DOHH2 (cell line): ENCODE results near the gene TBC1D22A.

ENCODE experiments used
- H3F3A ChIP-seq: fragments of 200-600 bp; sonication (generic), shearing (Covaris generic); 2 replicates; pipeline ENCODE4 v1.6.0; 2016; ENCODE audit warnings: antibody characterized with exemption, mild to moderate bottlenecking; ENCODE audit not compliant: control insufficient read depth, insufficient read depth
- H3K27ac ChIP-seq: fragments of 200-600 bp; sonication (generic); 2 replicates; pipeline ENCODE4 v1.5.1; 2014; ENCODE audit warnings: low read depth, mild to moderate bottlenecking, low read length, moderate library complexity
- H3K27me3 ChIP-seq: fragments of 200-600 bp; sonication (generic); 2 replicates; pipeline ENCODE4 v1.6.1; 2014; ENCODE audit warnings: mild to moderate bottlenecking, low read length, mixed read lengths; ENCODE audit not compliant: control insufficient read depth
- H3K36me3 ChIP-seq: fragments of 200-600 bp; sonication (generic); 2 replicates; pipeline ENCODE4 v1.6.1; 2014; ENCODE audit warnings: mild to moderate bottlenecking, low read length, moderate library complexity, mixed read lengths; ENCODE audit not compliant: control insufficient read depth
- H3K4me1 ChIP-seq: fragments of 200-600 bp; sonication (generic); 2 replicates; pipeline ENCODE4 v1.6.1; 2014; ENCODE audit warnings: mild to moderate bottlenecking, low read length, mixed read lengths; ENCODE audit not compliant: control insufficient read depth
- H3K4me2 ChIP-seq: fragments of 200-600 bp; sonication (generic); 2 replicates; pipeline ENCODE4 v1.6.0; 2014; ENCODE audit warnings: mild to moderate bottlenecking, low read length, moderate library complexity
- H3K4me3 ChIP-seq: fragments of 200-600 bp; sonication (generic); 2 replicates; pipeline ENCODE4 v1.5.1; 2014; ENCODE audit warnings: mild to moderate bottlenecking, low read length, mixed read lengths
- H3K79me2 ChIP-seq: fragments of 200-600 bp; sonication (generic); 2 replicates; pipeline ENCODE4 v1.6.1; 2014; ENCODE audit warnings: mild to moderate bottlenecking, low read length, mixed read lengths; ENCODE audit not compliant: control insufficient read depth
- H3K9me2 ChIP-seq: fragments of 200-600 bp; sonication (generic); replicated peaks from 2 replicates; pipeline ENCODE4 v1.6.1; 2014; ENCODE audit warnings: mild to moderate bottlenecking, low read length, mixed read lengths; ENCODE audit not compliant: control insufficient read depth
- H3K9me3 ChIP-seq: fragments of 200-600 bp; sonication (generic); 2 replicates; pipeline ENCODE4 v1.6.1; 2014; ENCODE audit warnings: antibody characterized with exemption, low read length, mixed read lengths; ENCODE audit not compliant: control insufficient read depth, insufficient read depth
- H4K20me1 ChIP-seq: fragments of 200-600 bp; sonication (generic); 2 replicates; pipeline ENCODE4 v1.6.0; 2014; ENCODE audit warnings: low read depth, mild to moderate bottlenecking, antibody characterized with exemption, low read length, moderate library complexity; ENCODE audit not compliant: control insufficient read depth, insufficient read depth
- EZH2phosphoT487 ChIP-seq: fragments of 200-600 bp; sonication (generic); IDR thresholded peaks from 2 replicates; pipeline ENCODE4 v1.6.1; 2017; ENCODE audit warnings: borderline replicate concordance, mild to moderate bottlenecking, antibody characterized with exemption, low read length, moderate library complexity, mixed read lengths
- TF ChIP-seq, protein P1 (sequence below): fragments of 200-600 bp; sonication (generic); IDR thresholded peaks from one replicate; pipeline ENCODE4 v1.5.1; 2014; ENCODE audit warnings: antibody characterized with exemption, mild to moderate bottlenecking, low read depth, low read length; ENCODE audit not compliant: poor library complexity, severe bottlenecking

Gene TBC1D22A

DNA sequence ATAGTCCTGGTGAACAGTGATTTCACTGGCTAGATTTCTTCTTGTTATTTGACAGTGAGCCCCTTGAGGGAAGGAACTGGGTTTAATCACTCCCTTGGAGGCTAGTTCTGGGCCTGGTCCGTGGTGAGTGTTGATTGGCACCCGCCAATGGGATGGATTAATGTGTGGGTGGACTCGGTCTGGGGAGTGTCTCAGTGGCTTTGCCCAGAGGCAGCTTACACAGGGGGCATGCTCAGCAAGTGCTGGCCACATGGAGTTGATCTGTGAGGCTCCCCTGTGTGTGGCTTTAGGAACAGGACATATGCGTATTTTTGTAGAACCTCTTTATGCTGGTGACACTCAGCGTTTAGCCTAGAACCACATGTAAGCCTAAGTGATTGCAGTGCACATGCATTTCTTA, 106.9 kb downstream of the TBC1D22A start:
- Histone ChIP-seq H3K36me3 (peaks cover 40% of the 10 kb centered on the region), H3K79me2 (peaks cover 86% of the 10 kb centered on the region), H3K27ac (no peak overlapping the region), H3K4me1 (no peaks in the 10 kb centered on the region), H3K9me2 (no peaks in the 10 kb centered on the region), H3F3A (no peaks in the 10 kb centered on the region), H3K9me3 (no peaks in the 10 kb centered on the region), H4K20me1 (peaks cover 18% of the 10 kb centered on the region), H3K4me2 (no peak overlapping the region), H3K27me3 (no peaks in the 10 kb centered on the region), H3K4me3 (no peak overlapping the region)
- TF ChIP-seq, protein P1, sequence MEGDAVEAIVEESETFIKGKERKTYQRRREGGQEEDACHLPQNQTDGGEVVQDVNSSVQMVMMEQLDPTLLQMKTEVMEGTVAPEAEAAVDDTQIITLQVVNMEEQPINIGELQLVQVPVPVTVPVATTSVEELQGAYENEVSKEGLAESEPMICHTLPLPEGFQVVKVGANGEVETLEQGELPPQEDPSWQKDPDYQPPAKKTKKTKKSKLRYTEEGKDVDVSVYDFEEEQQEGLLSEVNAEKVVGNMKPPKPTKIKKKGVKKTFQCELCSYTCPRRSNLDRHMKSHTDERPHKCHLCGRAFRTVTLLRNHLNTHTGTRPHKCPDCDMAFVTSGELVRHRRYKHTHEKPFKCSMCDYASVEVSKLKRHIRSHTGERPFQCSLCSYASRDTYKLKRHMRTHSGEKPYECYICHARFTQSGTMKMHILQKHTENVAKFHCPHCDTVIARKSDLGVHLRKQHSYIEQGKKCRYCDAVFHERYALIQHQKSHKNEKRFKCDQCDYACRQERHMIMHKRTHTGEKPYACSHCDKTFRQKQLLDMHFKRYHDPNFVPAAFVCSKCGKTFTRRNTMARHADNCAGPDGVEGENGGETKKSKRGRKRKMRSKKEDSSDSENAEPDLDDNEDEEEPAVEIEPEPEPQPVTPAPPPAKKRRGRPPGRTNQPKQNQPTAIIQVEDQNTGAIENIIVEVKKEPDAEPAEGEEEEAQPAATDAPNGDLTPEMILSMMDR = no peak
- no peak for TF ChIP-seq EZH2phosphoT487

DNA sequence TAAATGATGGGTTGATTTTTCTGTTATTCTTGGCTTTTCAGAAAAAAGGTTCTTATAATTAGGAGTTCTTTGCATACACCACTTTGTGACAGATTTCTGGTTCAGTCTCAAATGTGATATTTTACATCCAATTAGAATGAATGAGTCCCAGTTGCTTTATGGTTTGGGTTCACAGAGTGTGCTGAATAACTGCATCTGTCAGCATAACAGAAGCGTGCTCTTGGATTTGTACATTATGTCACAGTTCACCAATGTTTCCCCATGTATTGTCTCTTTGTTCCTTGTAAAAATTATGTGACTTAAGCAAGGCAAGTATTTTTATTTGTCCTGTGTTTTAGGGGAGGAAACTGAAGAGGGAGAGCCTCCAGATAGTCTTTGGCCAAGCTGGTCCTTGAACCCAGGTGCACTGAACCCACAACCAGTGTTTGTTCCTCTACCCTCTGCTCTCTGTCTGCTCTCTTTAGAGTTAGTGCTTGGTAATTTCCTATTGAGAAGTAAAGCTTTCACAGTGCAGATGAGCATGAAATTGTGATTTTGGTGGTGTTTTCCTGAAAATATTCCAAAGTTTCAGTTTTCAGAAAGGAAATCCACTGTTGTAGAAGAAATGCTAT, 107.5 kb downstream of the TBC1D22A start:
- Histone ChIP-seq H3K4me3 (no peak overlapping the region), H3K36me3 (peaks cover 34% of the 10 kb centered on the region), H3F3A (no peaks in the 10 kb centered on the region), H3K4me2 (no peak overlapping the region), H3K4me1 (no peaks in the 10 kb centered on the region), H4K20me1 (peaks cover 14% of the 10 kb centered on the region), H3K9me2 (no peaks in the 10 kb centered on the region), H3K9me3 (no peaks in the 10 kb centered on the region), H3K27ac (no peak overlapping the region), H3K27me3 (no peaks in the 10 kb centered on the region), H3K79me2 (peaks cover 84% of the 10 kb centered on the region)
- TF ChIP-seq EZH2phosphoT487 = no peak
- TF ChIP-seq, protein P1 = no peak

DNA sequence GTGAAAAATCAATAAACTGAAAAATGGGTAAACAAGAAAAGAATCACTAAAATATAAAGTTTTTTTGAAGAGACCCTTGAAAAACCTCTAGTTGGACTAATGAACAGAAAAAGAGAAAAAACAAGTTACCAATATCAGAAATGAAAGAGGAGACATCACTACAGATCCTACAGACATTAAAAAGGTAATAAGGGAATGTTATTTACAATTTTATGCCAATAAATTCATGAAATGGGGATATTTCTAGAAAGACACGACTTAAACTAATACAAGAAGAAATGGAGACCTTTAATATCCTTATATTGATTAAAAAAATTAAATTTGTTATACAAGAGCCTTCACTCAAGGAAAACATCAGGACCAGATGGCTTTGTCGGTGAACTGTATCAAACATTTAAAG, 109.4 kb downstream of the TBC1D22A start:
- Histone ChIP-seq H4K20me1 (no peaks in the 10 kb centered on the region; the same call in 1 of the 2 replicates), H3K4me3 (no peak overlapping the region), H3K9me3 (no peaks in the 10 kb centered on the region), H3K4me2 (no peak overlapping the region), H3K79me2 (peaks cover 87% of the 10 kb centered on the region), H3K4me1 (no peaks in the 10 kb centered on the region), H3K9me2 (no peaks in the 10 kb centered on the region), H3K27me3 (no peaks in the 10 kb centered on the region), H3K27ac (no peak overlapping the region), H3F3A (no peaks in the 10 kb centered on the region), H3K36me3 (peaks cover 23% of the 10 kb centered on the region)
- no peak for TF ChIP-seq EZH2phosphoT487
- TF ChIP-seq, protein P1 = no peak
